GM19099 (cell line): ENCODE results near the gene HMGB3.

ENCODE experiments used
- POLR2A ChIP-seq: IDR thresholded peaks from 3 replicates; pipeline ENCODE4 v1.6.1; 2011; ENCODE audit warnings: low read depth; ENCODE audit not compliant: insufficient read length; ENCODE audit errors: extremely low read depth

HMGB3 gene

DNA sequence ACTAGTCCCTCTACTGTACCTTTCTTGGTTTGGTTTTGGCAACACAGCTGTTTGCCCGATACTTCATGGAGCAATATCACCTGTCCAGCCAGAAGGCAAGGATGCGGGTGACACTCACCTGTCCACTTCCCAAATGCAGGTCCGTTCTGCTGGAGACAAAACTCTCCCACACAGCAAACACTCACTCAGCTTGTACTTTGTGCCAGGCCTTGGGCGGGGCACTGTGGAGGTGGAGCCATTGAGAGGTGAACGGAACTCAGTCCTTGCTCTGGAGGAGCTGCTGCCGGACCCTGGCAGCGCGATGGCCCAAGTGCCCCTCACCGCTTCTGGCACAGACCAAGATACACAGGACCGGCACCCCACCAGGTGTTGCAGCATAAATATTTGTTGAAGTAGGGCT lies 15.3 kb upstream of the HMGB3 start:
- TF ChIP-seq POLR2A, result no peak

GRCh38 chrX:150968862-150969720 lies 14.0 kb upstream of the HMGB3 start:
- TF ChIP-seq POLR2A, result no peak

GRCh38 chrX:150972450-150972849 lies 10.7 kb upstream of the HMGB3 start:
- TF ChIP-seq POLR2A, result no peak

DNA sequence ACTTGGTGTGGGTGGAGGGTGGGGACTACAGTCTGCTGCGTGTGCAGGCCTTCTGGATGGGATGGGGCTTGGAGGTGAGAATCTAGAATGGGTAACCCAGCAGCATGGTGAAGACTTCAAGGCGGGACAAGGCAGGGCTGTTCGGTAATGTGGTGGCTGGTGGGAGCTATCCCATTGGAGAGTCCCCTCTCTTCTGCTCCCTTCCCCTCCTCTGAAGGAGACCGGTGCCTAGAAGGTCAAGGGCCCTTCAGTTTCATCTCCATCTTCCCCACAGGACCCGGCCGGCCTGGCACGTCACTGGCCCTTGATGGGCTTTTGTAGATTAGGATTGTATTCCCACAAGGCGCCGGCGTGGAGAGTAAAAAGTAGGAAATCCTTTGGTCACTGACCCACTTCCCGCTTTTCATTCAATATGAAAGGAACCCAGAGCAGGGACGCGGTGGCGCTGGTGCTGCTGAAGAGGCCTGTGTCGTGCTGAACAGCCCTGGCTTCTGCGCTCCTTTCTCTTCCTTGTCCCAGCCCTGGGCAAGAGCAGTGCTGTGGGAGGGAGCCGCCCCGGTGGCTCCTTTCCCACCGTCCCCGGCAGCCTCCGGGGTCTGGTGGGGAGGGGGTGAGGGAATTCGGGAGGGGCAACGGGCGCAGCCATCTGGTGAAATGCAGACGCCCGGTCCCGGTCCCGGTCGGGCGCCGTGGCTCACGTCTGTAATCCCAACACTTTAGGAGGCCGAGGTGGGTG lies 7.3 kb upstream of the HMGB3 start:
- no peak for TF ChIP-seq POLR2A

DNA sequence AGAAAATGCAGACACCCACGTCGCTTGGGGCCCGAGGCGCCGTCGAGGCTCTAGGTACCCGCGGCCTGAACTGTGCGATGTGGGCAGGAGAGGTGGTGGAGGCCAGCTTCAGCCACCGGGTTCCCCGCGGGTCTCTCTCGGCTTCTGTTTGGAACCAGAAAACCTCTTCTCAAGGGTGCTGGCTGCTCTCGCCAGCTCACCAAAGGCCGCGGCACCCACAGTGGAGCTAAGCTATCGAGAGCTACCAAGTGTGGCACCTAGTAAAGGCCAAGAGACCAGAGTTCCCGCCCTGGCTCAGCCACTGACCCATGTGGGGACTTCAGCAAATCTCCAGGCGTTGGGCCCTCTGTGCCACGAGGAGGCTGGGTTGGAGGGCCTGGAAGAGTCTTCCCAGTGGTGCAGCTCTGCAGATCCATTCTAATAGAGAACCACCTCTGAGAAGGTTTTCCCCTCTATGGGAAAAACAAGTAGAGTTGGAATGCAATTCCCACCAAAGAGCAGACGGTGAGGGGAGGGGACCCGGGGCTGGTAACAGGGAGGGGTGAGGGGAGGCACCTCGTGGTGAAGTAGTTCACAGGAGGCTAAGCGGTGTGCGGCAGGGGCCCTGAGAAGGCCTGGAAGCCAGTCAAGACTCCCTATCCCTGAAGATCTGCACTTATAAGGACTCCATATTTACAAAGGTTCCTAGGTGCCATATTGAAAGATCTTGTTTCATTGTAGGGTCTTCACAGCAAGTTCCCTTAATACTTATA lies 5.5 kb upstream of the HMGB3 start:
- no peak for TF ChIP-seq POLR2A

DNA sequence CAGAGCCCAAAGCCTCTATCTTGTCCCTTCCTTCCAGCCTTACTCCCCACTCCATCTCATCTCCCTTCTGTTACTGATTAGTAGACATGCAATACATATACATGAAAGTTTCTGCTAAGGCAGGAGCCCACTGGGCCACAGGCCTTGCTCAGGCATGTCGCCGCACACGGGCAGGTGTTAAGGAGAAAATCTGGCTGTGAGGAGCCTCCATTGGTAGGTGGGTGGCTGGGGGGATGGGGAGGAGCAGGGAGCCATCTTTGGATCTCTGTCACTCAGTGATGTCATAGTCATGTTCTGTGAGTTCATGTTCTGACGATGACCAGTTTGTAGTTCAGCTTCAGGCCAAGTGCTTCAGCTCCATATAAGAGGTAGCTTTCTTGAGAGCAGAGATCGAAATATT lies 2.9 kb upstream of the HMGB3 start:
- no peak for TF ChIP-seq POLR2A

DNA sequence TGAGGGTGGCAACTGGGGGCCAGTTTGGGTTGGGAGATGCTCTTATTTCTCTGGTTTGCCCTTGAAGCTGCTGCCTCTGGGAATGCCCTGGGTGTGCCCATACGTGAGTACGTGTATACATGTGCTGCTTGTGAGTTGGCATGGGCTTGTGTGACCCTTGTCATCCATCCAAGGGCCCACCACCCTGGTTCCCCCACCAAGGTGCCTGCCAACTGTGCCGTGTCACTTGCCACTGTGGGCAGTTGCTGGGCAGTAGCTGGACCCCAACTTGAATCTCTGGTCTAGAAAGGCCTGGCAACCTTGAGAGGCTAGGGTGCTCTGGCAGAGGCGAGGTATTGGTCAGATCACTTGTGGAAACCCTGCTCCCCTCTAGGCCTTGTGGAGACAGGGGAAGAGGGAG lies 2.4 kb upstream of the HMGB3 start:
- TF ChIP-seq POLR2A, result no peak

GRCh38 chrX:150982235-150982787 lies 824 bp upstream of the HMGB3 start:
- TF ChIP-seq POLR2A, result no peak

DNA sequence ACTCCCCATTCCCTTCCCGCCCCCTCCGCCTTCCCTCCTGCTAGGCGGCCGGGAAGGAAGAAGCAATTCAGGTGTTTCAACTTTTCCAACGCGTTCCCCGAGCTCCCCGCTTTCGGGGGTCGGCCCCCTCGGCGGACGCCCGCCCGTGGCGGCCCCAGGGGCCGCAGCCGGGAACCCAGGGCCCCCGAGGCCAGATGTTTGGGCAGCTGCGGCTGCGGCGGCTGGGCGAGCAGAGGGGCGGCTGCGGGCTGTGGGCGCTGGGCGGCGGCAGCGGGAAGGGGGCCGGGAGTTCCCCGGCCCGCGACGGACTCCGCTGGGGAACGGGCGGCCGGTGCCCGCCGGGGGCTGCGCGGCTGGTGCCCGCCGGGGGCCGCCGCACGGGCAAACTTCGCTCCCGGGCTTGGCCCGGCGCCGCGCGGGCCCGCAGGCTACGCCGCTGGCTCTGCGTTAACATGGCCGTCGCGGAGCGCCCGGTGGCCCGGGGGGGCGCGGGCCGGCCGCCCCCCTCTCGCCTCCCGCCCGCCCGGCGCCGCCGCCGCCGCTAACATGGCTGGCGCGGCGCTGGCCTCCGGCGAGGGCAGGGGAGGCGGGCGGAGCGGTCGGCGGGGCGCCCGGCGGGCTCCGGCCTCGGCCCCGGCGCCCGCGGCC lies 510 bp downstream of the HMGB3 start:
- TF ChIP-seq POLR2A, result no peak

DNA sequence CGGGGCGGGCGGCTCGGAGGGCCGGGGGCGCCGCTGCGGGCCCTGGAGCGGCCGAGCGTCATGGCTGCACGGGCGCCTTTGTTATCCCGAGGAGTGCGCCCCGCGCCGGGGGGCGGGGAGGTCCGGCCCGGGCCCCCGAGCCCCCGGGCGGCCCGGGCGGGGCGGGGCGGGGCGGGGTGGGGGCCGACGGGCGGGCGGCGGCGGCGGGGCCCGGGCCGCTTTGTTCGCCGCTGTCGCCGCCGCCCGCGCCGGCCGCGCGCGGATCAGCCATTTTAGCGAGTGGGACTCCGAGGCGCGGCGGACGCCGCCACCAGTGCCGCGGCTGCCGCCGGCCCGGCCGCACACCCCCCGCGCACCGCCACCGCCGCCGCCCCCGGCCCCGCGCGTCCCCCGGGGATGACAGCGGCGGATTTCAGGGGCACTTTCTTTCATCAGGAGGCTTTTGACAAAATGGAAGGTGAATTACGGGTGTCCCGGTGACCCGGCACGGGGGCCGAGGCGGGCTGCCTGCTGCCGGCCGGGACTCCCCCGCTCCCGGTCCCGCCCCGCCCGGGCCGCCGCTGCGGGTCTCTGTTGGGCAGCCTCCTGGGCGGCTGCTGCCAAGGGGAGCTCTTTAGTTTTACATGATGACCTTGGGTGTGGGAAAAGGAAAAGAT lies 1.2 kb downstream of the HMGB3 start:
- no peak for TF ChIP-seq POLR2A

GRCh38 chrX:150989420-150989819 lies 6.3 kb downstream of the HMGB3 start:
- TF ChIP-seq POLR2A, result no peak

DNA sequence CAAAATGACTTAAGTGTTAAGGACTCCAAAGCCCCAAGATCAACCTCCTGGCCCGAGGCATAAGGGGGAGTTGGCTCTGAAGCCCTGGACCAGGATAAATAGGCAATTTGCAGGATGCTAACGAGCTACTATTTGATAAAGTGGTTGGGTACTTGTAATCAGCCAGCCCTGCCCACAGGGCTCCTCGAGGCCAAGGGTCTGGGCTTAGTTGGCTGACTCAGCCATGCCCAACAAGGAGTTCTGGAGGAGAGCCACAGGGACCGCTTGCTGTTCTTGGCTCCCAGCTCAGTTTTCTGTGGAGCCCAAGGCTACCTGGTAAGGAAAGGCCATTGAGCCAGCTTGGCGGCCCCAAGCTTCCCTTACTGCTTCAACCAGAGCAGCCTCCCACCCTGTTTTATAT lies 7.8 kb downstream of the HMGB3 start:
- TF ChIP-seq POLR2A, result no peak

DNA sequence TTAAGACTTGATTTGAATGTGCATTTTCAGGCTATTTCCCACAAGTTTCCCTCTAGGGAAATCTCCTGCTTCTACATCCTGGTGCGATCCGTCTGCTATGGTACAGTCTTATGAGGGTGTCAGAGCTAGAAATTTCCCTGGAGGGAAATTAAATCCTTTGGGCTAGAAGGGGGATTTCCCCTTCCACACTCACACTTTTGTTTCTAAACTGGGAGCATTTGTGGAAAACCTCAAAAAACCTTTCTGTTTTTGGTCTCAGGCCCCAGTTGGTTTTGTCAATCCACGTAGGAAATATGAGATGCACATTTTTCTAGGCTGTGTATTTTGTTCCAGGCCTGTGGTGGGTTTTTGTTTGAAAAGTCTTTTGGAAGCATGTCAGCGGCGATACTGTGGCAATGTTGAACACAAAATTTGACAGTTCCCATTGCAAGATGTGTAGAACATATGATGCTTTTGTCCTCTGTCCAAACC lies 17.8 kb downstream of the HMGB3 start:
- TF ChIP-seq POLR2A, result no peak

DNA sequence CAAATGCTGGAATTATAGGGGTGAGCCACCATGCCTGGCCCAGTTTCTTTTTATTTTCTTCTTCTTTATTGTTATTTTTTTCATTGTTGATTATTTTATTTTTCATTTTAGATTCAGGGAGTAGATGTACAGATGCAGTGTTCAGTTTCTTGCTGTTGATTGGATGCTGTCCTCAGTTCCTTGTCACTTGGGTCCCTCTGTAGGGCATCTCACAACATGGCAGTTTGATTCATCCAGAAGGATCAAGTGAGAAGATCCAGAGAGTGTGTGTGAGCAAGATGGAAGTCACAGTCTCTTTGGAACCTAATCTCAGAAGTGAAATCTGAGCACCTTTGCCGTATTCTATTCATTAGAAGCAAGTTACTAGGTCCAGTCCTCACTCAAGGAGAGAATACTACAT lies 20.9 kb downstream of the HMGB3 start:
- TF ChIP-seq POLR2A, result no peak

DNA sequence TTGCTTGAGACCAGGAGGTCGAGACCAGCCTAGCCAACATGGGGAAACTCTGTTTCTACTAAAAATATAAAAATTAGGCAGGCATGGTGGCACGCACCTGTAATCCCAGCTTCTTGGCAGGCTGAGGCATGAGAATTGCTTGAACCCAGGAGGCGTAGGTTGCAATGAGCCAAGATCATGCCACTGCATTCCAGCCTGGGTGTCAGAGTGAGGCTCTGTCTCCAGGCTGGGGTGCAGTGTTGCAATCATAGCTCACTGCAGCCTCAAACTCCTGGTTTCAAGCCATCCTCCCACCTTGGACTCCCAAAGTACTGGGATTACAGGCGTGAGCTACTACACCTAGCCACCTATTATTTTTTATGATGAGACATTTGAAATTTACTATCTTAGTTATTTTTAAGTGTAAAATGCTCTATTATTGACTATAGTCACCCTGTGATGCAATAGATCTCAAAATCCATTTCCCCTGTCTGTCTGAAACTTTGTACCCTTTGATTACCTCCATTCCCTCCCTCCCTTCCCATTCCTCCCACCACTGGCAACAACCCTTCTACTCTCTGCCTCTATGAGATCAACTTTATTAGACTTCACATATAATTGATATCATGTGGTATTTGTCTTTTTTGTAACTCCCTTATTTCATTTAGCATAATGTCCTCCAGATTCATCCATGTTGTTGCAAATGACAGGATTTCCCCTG lies 23.4 kb downstream of the HMGB3 start:
- no peak for TF ChIP-seq POLR2A
